ENCODE data around the gene FAM120A. TPM values are rescaled to one million over a fixed set of nuclear protein-coding genes. Genes with fewer than 3 reads are reported as not detected.

The FAM120A gene
- total RNA-seq, 1 donor from 2014 or later = 57.7 TPM

DNA sequence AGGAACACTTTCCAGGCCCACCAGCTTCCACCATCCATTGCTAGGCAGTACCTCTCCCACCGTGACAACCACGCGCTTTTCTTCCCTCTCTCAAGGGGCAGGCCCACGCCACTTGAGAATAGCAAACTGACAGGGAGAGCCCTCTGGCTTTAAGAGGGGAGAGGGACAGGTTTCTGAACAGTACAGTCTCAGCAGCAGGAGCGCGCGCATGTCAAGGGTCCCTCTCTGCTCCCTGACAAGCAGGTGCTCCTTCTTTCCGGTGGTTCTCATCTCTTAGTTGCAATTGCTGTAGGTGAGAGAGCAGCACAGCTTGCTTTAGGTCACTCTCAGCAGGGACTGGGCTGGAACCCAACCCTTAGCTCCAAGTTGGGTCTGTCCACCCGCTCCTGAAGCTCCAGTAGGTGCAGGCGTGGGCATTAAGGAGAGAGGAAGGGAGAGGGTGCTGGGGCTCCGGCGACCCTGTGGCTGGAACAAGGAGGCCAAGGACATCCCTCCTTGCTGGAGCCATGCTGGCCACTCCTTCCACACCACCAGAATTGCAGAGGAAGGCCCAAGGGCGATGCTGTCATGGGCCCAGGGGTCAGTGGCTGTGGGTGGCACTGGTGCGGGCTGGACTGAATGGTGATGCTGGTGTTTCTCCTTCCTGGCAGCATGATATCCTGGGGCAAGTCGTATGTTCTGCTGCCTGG is 115.9 kb downstream of the FAM120A start:
- Histone ChIP-seq H2AFZ (ENCODE audit: low read depth, low read length) (peak overlapping the region; percentile 68), H3K27me3 (ENCODE audit: insufficient read depth, low read length) (no peaks in the 10 kb centered on the region), H3K4me3 (ENCODE audit: insufficient read depth, low read depth, low read length) (peak overlapping the region; percentile 59), H3K9me3 (ENCODE audit: insufficient read depth, low read depth, low read length) (no peaks in the 10 kb centered on the region), H4K20me1 (ENCODE audit: insufficient read depth, low read length) (peaks cover 7% of the 10 kb centered on the region), H3K4me1 (ENCODE audit: insufficient read depth, low read length) (peaks cover 7% of the 10 kb centered on the region), H3K9ac (ENCODE audit: low read length) (peak overlapping the region; percentile 91), H3K27ac (ENCODE audit: low read depth, low read length) (peak overlapping the region; percentile 82), H3K36me3 (ENCODE audit: insufficient read depth, low read length) (peaks cover 17% of the 10 kb centered on the region), H3K4me2 (ENCODE audit: low read length) (peak overlapping the region; percentile 84), H3K79me2 (ENCODE audit: insufficient read depth, low read length) (peaks cover 8% of the 10 kb centered on the region)
- H3K27me3 Mint-ChIP-seq (ENCODE audit: low read depth, unreplicated experiment) = no peaks in the 10 kb centered on the region
- DNase-seq (ENCODE audit: low read depth) (no peak), FAIRE-seq (no peak)
- no peak for TF ChIP-seq EZH2 (IDR thresholded peaks at IDR 0.05; ENCODE audit: insufficient read depth, low read length)
- TF ChIP-seq, protein P1, sequence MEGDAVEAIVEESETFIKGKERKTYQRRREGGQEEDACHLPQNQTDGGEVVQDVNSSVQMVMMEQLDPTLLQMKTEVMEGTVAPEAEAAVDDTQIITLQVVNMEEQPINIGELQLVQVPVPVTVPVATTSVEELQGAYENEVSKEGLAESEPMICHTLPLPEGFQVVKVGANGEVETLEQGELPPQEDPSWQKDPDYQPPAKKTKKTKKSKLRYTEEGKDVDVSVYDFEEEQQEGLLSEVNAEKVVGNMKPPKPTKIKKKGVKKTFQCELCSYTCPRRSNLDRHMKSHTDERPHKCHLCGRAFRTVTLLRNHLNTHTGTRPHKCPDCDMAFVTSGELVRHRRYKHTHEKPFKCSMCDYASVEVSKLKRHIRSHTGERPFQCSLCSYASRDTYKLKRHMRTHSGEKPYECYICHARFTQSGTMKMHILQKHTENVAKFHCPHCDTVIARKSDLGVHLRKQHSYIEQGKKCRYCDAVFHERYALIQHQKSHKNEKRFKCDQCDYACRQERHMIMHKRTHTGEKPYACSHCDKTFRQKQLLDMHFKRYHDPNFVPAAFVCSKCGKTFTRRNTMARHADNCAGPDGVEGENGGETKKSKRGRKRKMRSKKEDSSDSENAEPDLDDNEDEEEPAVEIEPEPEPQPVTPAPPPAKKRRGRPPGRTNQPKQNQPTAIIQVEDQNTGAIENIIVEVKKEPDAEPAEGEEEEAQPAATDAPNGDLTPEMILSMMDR (IDR thresholded peaks at IDR 0.05; ENCODE audit: insufficient read depth, low read depth, low read length) = no peak
- H3K27ac Mint-ChIP-seq (ENCODE audit: unreplicated experiment) = peak overlapping the region; percentile 80
- H3K9me3 Mint-ChIP-seq (ENCODE audit: unreplicated experiment) = peaks cover 6% of the 10 kb centered on the region
- H3K36me3 Mint-ChIP-seq (ENCODE audit: low read depth, unreplicated experiment) = peaks cover 13% of the 10 kb centered on the region
- H3K4me3 Mint-ChIP-seq (ENCODE audit: unreplicated experiment) = peak overlapping the region; percentile 67
- H3K4me1 Mint-ChIP-seq (ENCODE audit: low read depth, unreplicated experiment) = peaks cover 7% of the 10 kb centered on the region

DNA sequence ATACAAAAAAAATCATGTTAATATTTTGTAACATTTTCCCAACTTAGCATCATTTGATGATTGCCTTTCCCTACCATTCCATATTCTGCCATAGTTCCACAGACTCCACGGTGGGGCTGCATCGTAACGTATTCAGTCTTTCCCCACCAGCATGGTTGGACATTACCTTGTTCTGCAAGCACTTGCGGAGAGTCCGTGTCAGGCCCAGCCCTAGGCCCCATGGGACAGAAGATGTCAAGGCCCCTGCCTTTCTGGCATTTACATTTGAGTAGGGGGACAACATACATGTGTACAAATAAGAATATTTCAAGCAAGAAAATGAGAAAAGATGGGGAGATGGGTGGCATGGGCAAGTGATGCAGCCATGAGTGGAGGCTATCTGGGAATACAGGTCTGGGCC is 116.7 kb downstream of the FAM120A start:
- H3K27ac Mint-ChIP-seq (ENCODE audit: unreplicated experiment) = no peak overlapping the region
- no peak overlapping the region for H3K4me3 Mint-ChIP-seq (ENCODE audit: unreplicated experiment)
- peaks cover 7% of the 10 kb centered on the region for H3K4me1 Mint-ChIP-seq (ENCODE audit: low read depth, unreplicated experiment)
- Histone ChIP-seq H4K20me1 (ENCODE audit: insufficient read depth, low read length) (peaks cover 5% of the 10 kb centered on the region), H3K4me3 (ENCODE audit: insufficient read depth, low read depth, low read length) (no peak overlapping the region), H3K4me2 (ENCODE audit: low read length) (no peak overlapping the region), H3K9ac (ENCODE audit: low read length) (no peak overlapping the region), H3K9me3 (ENCODE audit: insufficient read depth, low read depth, low read length) (no peaks in the 10 kb centered on the region), H3K27ac (ENCODE audit: low read depth, low read length) (no peak overlapping the region), H3K36me3 (ENCODE audit: insufficient read depth, low read length) (peaks cover 12% of the 10 kb centered on the region), H3K79me2 (ENCODE audit: insufficient read depth, low read length) (peaks cover 8% of the 10 kb centered on the region), H2AFZ (ENCODE audit: low read depth, low read length) (no peak overlapping the region), H3K4me1 (ENCODE audit: insufficient read depth, low read length) (peaks cover 7% of the 10 kb centered on the region), H3K27me3 (ENCODE audit: insufficient read depth, low read length) (no peaks in the 10 kb centered on the region)
- H3K9me3 Mint-ChIP-seq (ENCODE audit: unreplicated experiment) = peaks cover 6% of the 10 kb centered on the region
- no peak for DNase-seq (ENCODE audit: low read depth)
- H3K36me3 Mint-ChIP-seq (ENCODE audit: low read depth, unreplicated experiment) = peaks cover 8% of the 10 kb centered on the region
- H3K27me3 Mint-ChIP-seq (ENCODE audit: low read depth, unreplicated experiment) = no peaks in the 10 kb centered on the region
- no peak for FAIRE-seq
- no peak for TF ChIP-seq EZH2 (IDR thresholded peaks at IDR 0.05; ENCODE audit: insufficient read depth, low read length)
- TF ChIP-seq, protein P1 (IDR thresholded peaks at IDR 0.05; ENCODE audit: insufficient read depth, low read depth, low read length) = no peak

DNA sequence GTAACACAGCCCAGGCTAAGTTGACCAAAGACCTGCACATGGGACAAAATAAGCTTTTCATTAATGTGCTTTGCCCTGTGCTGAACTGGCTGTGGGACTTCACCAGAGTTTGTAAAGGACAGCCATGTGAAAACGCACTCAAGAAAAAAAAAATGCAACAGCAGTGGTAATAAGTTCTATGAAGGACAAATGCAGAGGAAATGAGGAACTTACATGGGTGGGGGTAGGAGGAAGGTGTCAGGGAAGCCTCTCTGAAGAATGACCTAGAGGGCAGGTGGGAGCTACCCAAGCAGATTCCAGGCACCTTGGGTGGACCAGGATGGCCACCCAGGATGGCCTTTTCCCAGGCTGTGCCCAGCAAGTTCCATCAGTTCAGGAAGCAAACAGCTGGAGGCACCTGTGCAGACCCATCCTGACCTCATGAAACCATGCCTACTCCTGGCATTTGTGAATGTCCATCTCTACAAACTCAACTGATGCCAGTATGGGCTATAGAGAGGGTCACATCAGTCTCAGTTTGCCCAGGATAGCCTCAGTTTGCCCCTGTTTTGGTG is 118.2 kb downstream of the FAM120A start:
- Mint-ChIP-seq H3K9me3 (ENCODE audit: unreplicated experiment) (peaks cover 6% of the 10 kb centered on the region), H3K4me1 (ENCODE audit: low read depth, unreplicated experiment) (peaks cover 7% of the 10 kb centered on the region), H3K4me3 (ENCODE audit: unreplicated experiment) (no peak overlapping the region), H3K27ac (ENCODE audit: unreplicated experiment) (no peak overlapping the region), H3K36me3 (ENCODE audit: low read depth, unreplicated experiment) (peaks cover 7% of the 10 kb centered on the region), H3K27me3 (ENCODE audit: low read depth, unreplicated experiment) (no peaks in the 10 kb centered on the region)
- TF ChIP-seq, protein P1 (IDR thresholded peaks at IDR 0.05; ENCODE audit: insufficient read depth, low read depth, low read length) = no peak
- TF ChIP-seq EZH2 (IDR thresholded peaks at IDR 0.05; ENCODE audit: insufficient read depth, low read length) = no peak
- Histone ChIP-seq H3K4me3 (ENCODE audit: insufficient read depth, low read depth, low read length) (no peak overlapping the region), H2AFZ (ENCODE audit: low read depth, low read length) (no peak overlapping the region), H3K27me3 (ENCODE audit: insufficient read depth, low read length) (no peaks in the 10 kb centered on the region), H3K4me1 (ENCODE audit: insufficient read depth, low read length) (peaks cover 7% of the 10 kb centered on the region), H3K36me3 (ENCODE audit: insufficient read depth, low read length) (peaks cover 6% of the 10 kb centered on the region), H3K27ac (ENCODE audit: low read depth, low read length) (no peak overlapping the region), H3K4me2 (ENCODE audit: low read length) (no peak overlapping the region), H3K9me3 (ENCODE audit: insufficient read depth, low read depth, low read length) (no peaks in the 10 kb centered on the region), H3K79me2 (ENCODE audit: insufficient read depth, low read length) (peaks cover 11% of the 10 kb centered on the region), H3K9ac (ENCODE audit: low read length) (no peak overlapping the region), H4K20me1 (ENCODE audit: insufficient read depth, low read length) (no peaks in the 10 kb centered on the region)
- FAIRE-seq = no peak
- no peak for DNase-seq (ENCODE audit: low read depth)
